Thyroid gland (tissue), 4 donors: ENCODE measurements around the gene NRDC. TPM values are rescaled to one million over a fixed set of nuclear protein-coding genes. Genes with fewer than 3 reads are reported as not detected.

Source experiments
- DNase-seq, 2 donors: peaks; one replicate each; pipeline ENCODE4 v3.0.0-alpha.2; 2019
- H3K27ac ChIP-seq, 3 donors: fragments of 200-600 bp; sonication (generic); 1 replicate in 2 of 3; 2 replicates in 1 of 3; pipeline ENCODE4 v1.5.1; 2016 to 2019; ENCODE audit warnings: mild to moderate bottlenecking in 1 of 3, moderate library complexity in 1 of 3
- H3K27me3 ChIP-seq: fragments of 200-600 bp; sonication (generic); one replicate; pipeline ENCODE4 v1.5.1; 2019
- H3K36me3 ChIP-seq, 2 donors: fragments of 200-600 bp; sonication (generic); one replicate each; pipeline ENCODE4 v1.5.1; 2016 to 2019
- H3K4me1 ChIP-seq, 2 donors: fragments of 200-600 bp; sonication (generic); one replicate each; pipeline ENCODE4 v1.5.1; 2017 to 2019
- H3K4me3 ChIP-seq, 3 donors: fragments of 200-600 bp; sonication (generic); replicated peaks in 1 of 3; 1 replicate in 2 of 3; 2 replicates in 1 of 3; pipeline ENCODE4 v1.5.1; 2016; ENCODE audit warnings: mild to moderate bottlenecking in 1 of 3
- H3K9me3 ChIP-seq: fragments of 200-600 bp; sonication (generic); one replicate; pipeline ENCODE4 v1.5.1; 2017
- POLR2A ChIP-seq, 2 donors: fragments of 450-650 bp; IDR thresholded peaks; one replicate each; pipeline ENCODE4 v1.6.1; 2017; ENCODE audit warnings: antibody characterized with exemption in 2 of 2, mild to moderate bottlenecking in 2 of 2, moderate library complexity in 1 of 2
- WGBS, 2 donors: methylation state at CpG; one replicate each; pipeline ENCODE4 v1.1.5; 2017; 5-methylcytosine and 5-hydroxymethylcytosine counted together
- intact Hi-C: fragments of 100-400 bp; cut with DNase I; formaldehyde crosslinking; loops from one replicate; pipeline ENCODE4 v1.15.1; 2023
- total RNA-seq, 4 donors: library from RNA; depleted of rRNA; stranded (reverse); fragments of >200 nt; gene quantifications; one replicate each; pipeline ENCODE4 v1.2.3, GENCODE V29; 2016
- TF ChIP-seq, protein P1 (sequence below), 6 experiments: fragments of 200-600 bp in 3 of 6; fragments of 450-650 bp in 3 of 6; sonication (generic) in 3 of 6; IDR thresholded peaks; one replicate each; pipeline ENCODE4 v1.5.1; 2016 to 2019; ENCODE audit warnings: antibody characterized with exemption in 6 of 6, mild to moderate bottlenecking in 2 of 6, inconsistent platforms in 1 of 6, moderate library complexity in 1 of 6

The NRDC gene
- total RNA-seq, 4 donors from 2014 or later: 75.0 to 98.7 (median 79.3) TPM

DNA sequence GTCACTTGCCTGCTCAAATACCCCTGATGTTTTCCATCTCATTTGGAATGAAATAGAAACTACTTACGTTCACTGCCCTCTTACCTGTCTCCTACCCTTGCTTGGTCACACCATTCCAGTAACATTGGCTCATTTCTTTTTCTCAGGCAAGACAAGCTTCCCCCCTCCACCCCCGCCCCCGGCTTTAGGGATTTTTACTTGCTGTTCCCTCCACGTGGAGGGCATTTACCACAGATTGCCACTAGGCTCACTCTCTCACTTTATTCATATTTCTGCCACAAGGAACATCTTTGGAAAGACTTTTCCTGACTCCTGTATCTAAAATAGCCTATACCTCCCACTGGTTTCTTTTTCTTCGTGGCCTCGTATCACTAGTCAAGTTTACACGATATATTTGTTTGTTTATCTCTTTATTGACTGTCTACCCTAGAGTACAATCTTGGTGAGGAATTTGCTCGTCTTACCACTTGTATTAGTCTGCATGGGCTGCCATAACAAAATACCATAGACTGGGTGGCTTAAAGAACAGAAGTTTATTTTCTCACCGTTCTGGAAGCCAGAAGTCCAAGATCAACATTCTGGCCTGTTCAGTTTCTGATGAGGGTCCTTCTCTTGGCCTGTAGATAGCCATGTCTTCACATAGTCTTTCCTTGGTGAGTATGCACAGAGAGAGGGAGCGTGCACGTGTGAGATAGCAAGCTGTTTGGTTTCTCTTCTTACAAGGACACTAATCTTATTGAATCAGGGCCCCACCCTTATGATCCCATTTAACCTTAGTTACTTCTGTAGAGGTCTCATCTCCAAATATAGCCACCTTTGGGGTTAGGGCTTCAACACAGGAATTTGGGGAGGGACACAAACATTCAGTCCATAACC is 126.2 kb downstream of the NRDC start:
- Histone ChIP-seq H3K4me3 (no peak overlapping the region), H3K27ac (no peak overlapping the region), H3K36me3 (no peaks in the 10 kb centered on the region), H3K27me3 (no peaks in the 10 kb centered on the region), H3K9me3 (no peaks in the 10 kb centered on the region), H3K4me1 (no peaks in the 10 kb centered on the region)
- TF ChIP-seq, protein P1, sequence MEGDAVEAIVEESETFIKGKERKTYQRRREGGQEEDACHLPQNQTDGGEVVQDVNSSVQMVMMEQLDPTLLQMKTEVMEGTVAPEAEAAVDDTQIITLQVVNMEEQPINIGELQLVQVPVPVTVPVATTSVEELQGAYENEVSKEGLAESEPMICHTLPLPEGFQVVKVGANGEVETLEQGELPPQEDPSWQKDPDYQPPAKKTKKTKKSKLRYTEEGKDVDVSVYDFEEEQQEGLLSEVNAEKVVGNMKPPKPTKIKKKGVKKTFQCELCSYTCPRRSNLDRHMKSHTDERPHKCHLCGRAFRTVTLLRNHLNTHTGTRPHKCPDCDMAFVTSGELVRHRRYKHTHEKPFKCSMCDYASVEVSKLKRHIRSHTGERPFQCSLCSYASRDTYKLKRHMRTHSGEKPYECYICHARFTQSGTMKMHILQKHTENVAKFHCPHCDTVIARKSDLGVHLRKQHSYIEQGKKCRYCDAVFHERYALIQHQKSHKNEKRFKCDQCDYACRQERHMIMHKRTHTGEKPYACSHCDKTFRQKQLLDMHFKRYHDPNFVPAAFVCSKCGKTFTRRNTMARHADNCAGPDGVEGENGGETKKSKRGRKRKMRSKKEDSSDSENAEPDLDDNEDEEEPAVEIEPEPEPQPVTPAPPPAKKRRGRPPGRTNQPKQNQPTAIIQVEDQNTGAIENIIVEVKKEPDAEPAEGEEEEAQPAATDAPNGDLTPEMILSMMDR (IDR thresholded peaks at IDR 0.05): no peak
- no peak for TF ChIP-seq POLR2A (IDR thresholded peaks at IDR 0.05)
- no peak for DNase-seq
- 92 to 96% methylated on average over 11 of the region's 11 CpGs for WGBS, 2 donors
- intact Hi-C loops: no loop called here

DNA sequence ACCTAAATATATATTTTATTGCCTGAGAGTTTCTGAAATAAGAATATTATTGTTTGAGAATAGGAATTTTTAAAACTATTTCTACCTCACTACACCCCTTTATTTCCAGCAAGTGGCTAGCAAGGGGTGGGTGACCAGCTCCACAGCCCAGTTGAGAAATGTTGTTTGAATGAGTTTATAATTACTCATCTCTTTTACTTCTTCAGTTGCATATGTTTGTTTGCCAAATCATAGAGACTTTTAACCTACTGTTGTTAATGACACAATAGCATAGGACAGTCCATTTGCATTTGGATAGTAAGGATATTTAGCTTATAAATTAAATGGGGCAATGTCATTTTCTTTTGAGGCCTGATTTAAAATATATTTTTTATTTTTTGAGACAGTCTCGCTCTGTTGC is 127.8 kb downstream of the NRDC start:
- H3K4me3 ChIP-seq: no peak overlapping the region
- H3K9me3 ChIP-seq: no peaks in the 10 kb centered on the region
- no peak overlapping the region for H3K27ac ChIP-seq
- WGBS, 2 donors: 97 to 100% methylated on average over 1 of the region's 1 CpG
- no peak for TF ChIP-seq POLR2A (IDR thresholded peaks at IDR 0.05)
- TF ChIP-seq, protein P1 (IDR thresholded peaks at IDR 0.05): no peak
- intact Hi-C loops: no loop called here
- H3K4me1 ChIP-seq: no peaks in the 10 kb centered on the region
- no peaks in the 10 kb centered on the region for H3K36me3 ChIP-seq
- DNase-seq: no peak
- no peaks in the 10 kb centered on the region for H3K27me3 ChIP-seq

DNA sequence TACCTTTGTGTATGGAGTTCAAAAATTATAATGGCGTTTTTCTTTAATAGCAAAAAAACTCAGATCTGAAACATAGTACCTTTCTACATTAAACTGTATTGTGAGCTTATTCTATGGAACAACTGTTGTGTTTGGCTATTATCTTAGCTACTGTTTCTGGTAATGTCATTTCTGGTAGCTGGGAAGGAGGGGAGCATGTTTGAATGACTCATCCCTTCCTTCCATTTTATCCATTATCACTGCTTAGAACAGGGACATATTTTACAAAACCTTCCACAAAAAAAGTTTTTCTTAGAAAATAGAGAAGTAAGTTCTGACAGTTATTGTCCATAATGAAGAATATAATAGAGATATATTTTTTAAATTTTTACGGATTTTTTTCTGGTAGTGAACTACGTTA is 128.3 kb downstream of the NRDC start:
- H3K27me3 ChIP-seq: no peaks in the 10 kb centered on the region
- DNase-seq: no peak
- H3K4me1 ChIP-seq: no peaks in the 10 kb centered on the region
- TF ChIP-seq POLR2A (IDR thresholded peaks at IDR 0.05): no peak
- TF ChIP-seq, protein P1 (IDR thresholded peaks at IDR 0.05): no peak
- 95% methylated on average over 3 of the region's 3 CpGs for WGBS, 2 donors
- no peaks in the 10 kb centered on the region for H3K9me3 ChIP-seq
- H3K27ac ChIP-seq: no peak overlapping the region
- intact Hi-C loops: no loop called here
- no peak overlapping the region for H3K4me3 ChIP-seq
- H3K36me3 ChIP-seq: no peaks in the 10 kb centered on the region

DNA sequence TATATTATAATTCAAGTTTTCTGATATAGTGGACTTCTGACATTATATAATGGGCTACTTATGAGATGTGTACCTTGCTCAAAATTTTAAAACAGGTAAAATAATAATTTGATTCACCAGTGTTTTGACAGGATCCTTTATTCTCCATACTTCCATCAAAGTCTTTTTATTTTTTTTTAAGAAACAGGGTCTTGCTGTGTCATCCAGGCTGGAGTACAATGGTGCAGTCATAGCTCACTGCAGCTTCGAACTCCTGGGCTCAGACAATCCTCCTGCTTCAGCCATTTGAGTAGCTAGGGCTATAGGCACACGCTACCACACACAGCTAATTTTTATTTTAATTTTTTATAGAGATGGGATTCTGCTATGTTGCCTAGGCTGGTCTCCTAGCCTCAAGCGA is 129.4 kb downstream of the NRDC start:
- no peak for TF ChIP-seq POLR2A (IDR thresholded peaks at IDR 0.05)
- TF ChIP-seq, protein P1 (IDR thresholded peaks at IDR 0.05): no peak
- WGBS, 2 donors: 95 to 99% methylated on average over 3 of the region's 3 CpGs

DNA sequence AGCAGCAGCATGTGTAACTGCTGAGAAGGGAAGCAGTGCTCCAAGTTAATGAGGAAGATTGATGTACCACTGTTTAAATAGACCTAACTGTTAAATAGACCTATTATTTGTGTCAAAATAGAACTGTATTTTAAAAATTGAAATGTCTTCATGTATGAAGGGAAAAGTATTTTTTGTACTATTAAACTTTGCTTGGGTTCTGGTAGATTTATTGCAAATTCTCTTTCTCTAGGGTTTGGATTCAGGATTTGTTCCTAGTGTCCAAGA is 133.3 kb downstream of the NRDC start:
- no peak for DNase-seq
- TF ChIP-seq POLR2A (IDR thresholded peaks at IDR 0.05): no peak
- TF ChIP-seq, protein P1 (IDR thresholded peaks at IDR 0.05): no peak
- no peak overlapping the region for H3K27ac ChIP-seq
- no peak overlapping the region for H3K4me3 ChIP-seq
- no peaks in the 10 kb centered on the region for H3K36me3 ChIP-seq
- intact Hi-C loops: no loop called here
- H3K9me3 ChIP-seq: no peaks in the 10 kb centered on the region
- no peaks in the 10 kb centered on the region for H3K27me3 ChIP-seq
- no peaks in the 10 kb centered on the region for H3K4me1 ChIP-seq

More for the DNA sequence above, 129.4 kb downstream of the NRDC start:
- intact Hi-C loops: no loop called here
- no peaks in the 10 kb centered on the region for H3K4me1 ChIP-seq
- H3K9me3 ChIP-seq: no peaks in the 10 kb centered on the region
- H3K4me3 ChIP-seq: no peak overlapping the region
- no peaks in the 10 kb centered on the region for H3K27me3 ChIP-seq
- DNase-seq: no peak
- H3K27ac ChIP-seq: no peak overlapping the region
- no peaks in the 10 kb centered on the region for H3K36me3 ChIP-seq
